Measurements from ENCODE around the gene TBX15.

Gene TBX15

DNA sequence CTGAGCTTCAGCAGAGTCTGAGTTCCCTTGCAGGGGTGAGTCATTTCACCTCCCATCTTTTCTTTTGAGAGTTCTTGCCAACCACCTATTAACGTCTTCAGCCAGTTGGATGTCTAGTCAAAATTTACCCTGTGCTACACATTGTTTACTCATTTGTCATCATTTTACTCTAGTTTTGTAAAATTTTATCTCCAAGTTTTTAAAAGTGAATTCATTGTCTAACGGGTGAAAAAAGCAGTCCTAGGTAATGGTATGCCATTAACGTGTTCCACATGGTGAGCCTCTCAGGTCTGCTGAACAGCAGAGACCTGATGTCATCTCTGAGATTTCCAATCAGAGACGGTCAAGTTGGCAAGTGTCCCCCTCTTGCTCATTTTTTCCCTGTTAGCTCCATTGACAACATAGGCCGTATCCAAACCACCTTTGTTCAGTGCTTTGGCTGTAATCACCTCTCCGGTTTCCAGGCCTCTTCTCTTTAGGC lies 85.4 kb downstream of the TBX15 start:
- Histone ChIP-seq H3K4me1 (no peaks in the 10 kb centered on the region), H3K36me3 (ENCODE audit: control insufficient read depth, insufficient read depth, low read length) (no peaks in the 10 kb centered on the region), H3K4me3 (ENCODE audit: low read depth, low read length) (no peak overlapping the region), H3K9ac (no peak overlapping the region), H3K27me3 (ENCODE audit: control insufficient read depth, insufficient read depth, low read length) (no peaks in the 10 kb centered on the region), H3K4me2 (ENCODE audit: low read length) (no peak overlapping the region), H2AFZ (no peak overlapping the region), H3K27ac (no peak overlapping the region), H3K9me3 (ENCODE audit: control insufficient read depth, low read length) (no peaks in the 10 kb centered on the region), H3K79me2 (no peaks in the 10 kb centered on the region)
- TF ChIP-seq, protein P1, sequence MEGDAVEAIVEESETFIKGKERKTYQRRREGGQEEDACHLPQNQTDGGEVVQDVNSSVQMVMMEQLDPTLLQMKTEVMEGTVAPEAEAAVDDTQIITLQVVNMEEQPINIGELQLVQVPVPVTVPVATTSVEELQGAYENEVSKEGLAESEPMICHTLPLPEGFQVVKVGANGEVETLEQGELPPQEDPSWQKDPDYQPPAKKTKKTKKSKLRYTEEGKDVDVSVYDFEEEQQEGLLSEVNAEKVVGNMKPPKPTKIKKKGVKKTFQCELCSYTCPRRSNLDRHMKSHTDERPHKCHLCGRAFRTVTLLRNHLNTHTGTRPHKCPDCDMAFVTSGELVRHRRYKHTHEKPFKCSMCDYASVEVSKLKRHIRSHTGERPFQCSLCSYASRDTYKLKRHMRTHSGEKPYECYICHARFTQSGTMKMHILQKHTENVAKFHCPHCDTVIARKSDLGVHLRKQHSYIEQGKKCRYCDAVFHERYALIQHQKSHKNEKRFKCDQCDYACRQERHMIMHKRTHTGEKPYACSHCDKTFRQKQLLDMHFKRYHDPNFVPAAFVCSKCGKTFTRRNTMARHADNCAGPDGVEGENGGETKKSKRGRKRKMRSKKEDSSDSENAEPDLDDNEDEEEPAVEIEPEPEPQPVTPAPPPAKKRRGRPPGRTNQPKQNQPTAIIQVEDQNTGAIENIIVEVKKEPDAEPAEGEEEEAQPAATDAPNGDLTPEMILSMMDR (IDR thresholded peaks at IDR 0.05), result no peak

DNA sequence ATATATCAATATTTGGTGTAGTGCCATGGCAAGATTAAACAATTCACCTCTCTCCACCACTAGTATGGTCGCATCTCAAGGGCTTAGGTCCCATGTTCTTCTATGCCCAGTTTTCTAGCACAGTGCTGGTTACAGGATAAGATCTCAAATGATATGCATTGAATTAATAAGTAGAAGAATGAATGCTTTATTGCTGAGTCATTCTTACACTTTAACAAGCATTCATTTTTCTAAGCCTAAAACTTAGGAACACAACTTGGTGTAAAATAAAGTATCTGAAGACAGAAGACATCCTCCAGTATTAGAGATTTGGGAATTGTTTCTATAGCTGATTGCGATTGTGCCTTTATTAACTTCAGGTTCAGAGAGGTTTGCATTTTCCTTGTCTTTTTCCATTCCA lies 85.8 kb downstream of the TBX15 start:
- Histone ChIP-seq H3K36me3 (ENCODE audit: control insufficient read depth, insufficient read depth, low read length) (no peaks in the 10 kb centered on the region), H2AFZ (no peak overlapping the region), H3K27ac (no peak overlapping the region), H3K4me1 (no peaks in the 10 kb centered on the region), H3K4me3 (ENCODE audit: low read depth, low read length) (no peak overlapping the region), H3K9me3 (ENCODE audit: control insufficient read depth, low read length) (no peaks in the 10 kb centered on the region), H3K27me3 (ENCODE audit: control insufficient read depth, insufficient read depth, low read length) (no peaks in the 10 kb centered on the region), H3K79me2 (no peaks in the 10 kb centered on the region), H3K4me2 (ENCODE audit: low read length) (no peak overlapping the region), H3K9ac (no peak overlapping the region)
- TF ChIP-seq, protein P1 (IDR thresholded peaks at IDR 0.05), result no peak

DNA sequence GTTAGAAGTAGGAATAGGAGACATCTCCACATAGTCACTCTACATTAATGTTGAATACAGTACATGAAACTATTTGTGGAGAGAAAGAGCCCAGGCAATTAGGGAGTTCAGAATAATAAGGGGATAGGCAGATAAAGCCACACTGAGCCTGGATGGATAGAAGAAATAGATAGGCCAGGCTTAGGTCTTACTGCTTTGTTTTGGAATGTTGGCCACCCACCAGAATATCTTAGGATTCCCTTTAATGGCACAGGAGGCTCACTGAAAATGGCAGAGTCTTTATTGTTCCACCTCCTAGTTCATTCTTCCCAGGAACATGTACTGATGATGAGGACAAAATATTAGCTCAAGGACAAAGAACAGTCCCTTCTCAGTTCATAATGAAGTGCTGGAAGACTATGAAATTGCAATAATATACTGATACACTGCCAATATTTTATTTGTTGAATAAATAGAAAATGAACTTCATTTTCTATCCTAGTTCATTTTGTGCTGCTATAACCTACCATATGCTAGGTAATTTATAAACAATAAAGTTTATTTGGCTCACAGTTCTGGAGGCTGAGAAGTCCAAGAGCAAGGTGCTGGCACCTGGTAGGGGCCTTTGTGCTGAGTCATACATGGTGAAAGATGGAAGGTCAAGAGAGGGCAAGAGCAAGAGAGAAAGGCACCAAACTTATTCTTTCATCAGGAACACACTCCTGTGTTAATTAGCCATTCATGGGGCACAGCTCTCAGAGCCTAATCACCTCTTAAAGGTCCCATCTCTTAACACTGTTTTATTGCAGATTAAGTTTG lies 87.3 kb downstream of the TBX15 start:
- H3K27me3 ChIP-seq (ENCODE audit: control insufficient read depth, insufficient read depth, low read length), result no peaks in the 10 kb centered on the region
- H3K36me3 ChIP-seq (ENCODE audit: control insufficient read depth, insufficient read depth, low read length), result no peaks in the 10 kb centered on the region
- no peak overlapping the region for H3K9ac ChIP-seq
- no peak overlapping the region for H3K4me2 ChIP-seq (ENCODE audit: low read length)
- H2AFZ ChIP-seq, result no peak overlapping the region
- H3K4me1 ChIP-seq, result no peaks in the 10 kb centered on the region
- no peaks in the 10 kb centered on the region for H3K9me3 ChIP-seq (ENCODE audit: control insufficient read depth, low read length)
- TF ChIP-seq, protein P1 (IDR thresholded peaks at IDR 0.05), result no peak
- H3K4me3 ChIP-seq (ENCODE audit: low read depth, low read length), result no peak overlapping the region
- H3K79me2 ChIP-seq, result no peaks in the 10 kb centered on the region
- H3K27ac ChIP-seq, result no peak overlapping the region

DNA sequence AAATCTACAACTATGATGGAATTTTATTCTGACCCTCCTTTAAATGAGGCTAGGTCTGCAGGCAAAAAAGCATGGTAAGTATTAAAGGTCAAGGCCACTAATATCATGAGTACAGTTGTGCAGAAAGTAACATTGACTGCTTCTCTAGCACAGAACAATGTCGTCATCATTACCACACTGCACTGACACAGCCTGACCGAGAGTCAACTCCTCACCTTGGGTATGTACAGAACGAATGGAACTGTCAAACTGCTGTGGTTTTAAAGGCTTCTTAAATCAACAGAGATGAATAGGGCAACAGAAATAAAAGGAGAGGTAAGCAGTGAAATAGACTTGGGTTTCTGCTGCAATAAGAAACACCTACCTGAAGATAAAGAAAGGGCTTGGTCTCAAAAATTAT lies 88.8 kb downstream of the TBX15 start:
- no peaks in the 10 kb centered on the region for H3K36me3 ChIP-seq (ENCODE audit: control insufficient read depth, insufficient read depth, low read length)
- H3K9me3 ChIP-seq (ENCODE audit: control insufficient read depth, low read length), result no peaks in the 10 kb centered on the region
- TF ChIP-seq, protein P1 (IDR thresholded peaks at IDR 0.05), result no peak
- H3K27ac ChIP-seq, result no peak overlapping the region
- no peaks in the 10 kb centered on the region for H3K4me1 ChIP-seq
- H2AFZ ChIP-seq, result no peak overlapping the region
- H3K79me2 ChIP-seq, result no peaks in the 10 kb centered on the region
- H3K4me3 ChIP-seq (ENCODE audit: low read depth, low read length), result no peak overlapping the region
- no peak overlapping the region for H3K9ac ChIP-seq
- no peak overlapping the region for H3K4me2 ChIP-seq (ENCODE audit: low read length)
- H3K27me3 ChIP-seq (ENCODE audit: control insufficient read depth, insufficient read depth, low read length), result no peaks in the 10 kb centered on the region

DNA sequence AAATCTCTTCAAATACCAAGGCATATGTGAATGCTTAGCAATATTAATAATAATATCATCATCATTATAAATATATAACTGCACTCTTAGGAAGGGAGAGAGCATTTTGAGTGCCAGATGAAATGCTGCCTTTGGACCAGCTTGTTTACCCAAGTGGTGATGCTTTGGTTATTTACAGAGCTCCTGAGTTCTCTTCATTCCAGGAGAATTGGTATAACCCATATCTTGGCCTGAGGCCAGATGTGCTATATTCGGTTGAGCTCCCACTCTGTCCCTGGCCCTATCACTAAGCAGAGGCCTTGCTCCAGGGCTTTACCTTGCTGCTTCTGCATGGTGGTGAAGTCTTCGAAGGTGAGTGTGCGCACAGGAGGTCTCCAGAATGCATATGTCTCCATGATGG lies 89.4 kb downstream of the TBX15 start:
- Histone ChIP-seq H3K27ac (no peak overlapping the region), H3K4me1 (no peaks in the 10 kb centered on the region), H3K4me2 (ENCODE audit: low read length) (no peak overlapping the region), H3K4me3 (ENCODE audit: low read depth, low read length) (no peak overlapping the region), H3K9ac (no peak overlapping the region), H3K27me3 (ENCODE audit: control insufficient read depth, insufficient read depth, low read length) (no peaks in the 10 kb centered on the region), H2AFZ (no peak overlapping the region), H3K79me2 (no peaks in the 10 kb centered on the region), H3K9me3 (ENCODE audit: control insufficient read depth, low read length) (no peaks in the 10 kb centered on the region), H3K36me3 (ENCODE audit: control insufficient read depth, insufficient read depth, low read length) (no peaks in the 10 kb centered on the region)
- TF ChIP-seq, protein P1 (IDR thresholded peaks at IDR 0.05), result no peak
